ENCODE data around the gene SELENOO.
A peak's percentile ranks its signal among the peaks of the same experiment; 100 is the strongest.
"Not testable (repeated sequence)": the region's sequence is repeated elsewhere in the genome, so short reads cannot be mapped to it uniquely, and the experiment has no call there.

SELENOO gene, protein sequence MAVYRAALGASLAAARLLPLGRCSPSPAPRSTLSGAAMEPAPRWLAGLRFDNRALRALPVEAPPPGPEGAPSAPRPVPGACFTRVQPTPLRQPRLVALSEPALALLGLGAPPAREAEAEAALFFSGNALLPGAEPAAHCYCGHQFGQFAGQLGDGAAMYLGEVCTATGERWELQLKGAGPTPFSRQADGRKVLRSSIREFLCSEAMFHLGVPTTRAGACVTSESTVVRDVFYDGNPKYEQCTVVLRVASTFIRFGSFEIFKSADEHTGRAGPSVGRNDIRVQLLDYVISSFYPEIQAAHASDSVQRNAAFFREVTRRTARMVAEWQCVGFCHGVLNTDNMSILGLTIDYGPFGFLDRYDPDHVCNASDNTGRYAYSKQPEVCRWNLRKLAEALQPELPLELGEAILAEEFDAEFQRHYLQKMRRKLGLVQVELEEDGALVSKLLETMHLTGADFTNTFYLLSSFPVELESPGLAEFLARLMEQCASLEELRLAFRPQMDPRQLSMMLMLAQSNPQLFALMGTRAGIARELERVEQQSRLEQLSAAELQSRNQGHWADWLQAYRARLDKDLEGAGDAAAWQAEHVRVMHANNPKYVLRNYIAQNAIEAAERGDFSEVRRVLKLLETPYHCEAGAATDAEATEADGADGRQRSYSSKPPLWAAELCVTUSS

GRCh38 chr22:50200461-50201190 lies at the start of gene SELENOO:
TSS of gene SELENOO (plus strand) at chr22:50201011. CDS start at chr22:50201037, 26 bp downstream.
- peak; percentile 91 to 94 for DNase-seq

DNA sequence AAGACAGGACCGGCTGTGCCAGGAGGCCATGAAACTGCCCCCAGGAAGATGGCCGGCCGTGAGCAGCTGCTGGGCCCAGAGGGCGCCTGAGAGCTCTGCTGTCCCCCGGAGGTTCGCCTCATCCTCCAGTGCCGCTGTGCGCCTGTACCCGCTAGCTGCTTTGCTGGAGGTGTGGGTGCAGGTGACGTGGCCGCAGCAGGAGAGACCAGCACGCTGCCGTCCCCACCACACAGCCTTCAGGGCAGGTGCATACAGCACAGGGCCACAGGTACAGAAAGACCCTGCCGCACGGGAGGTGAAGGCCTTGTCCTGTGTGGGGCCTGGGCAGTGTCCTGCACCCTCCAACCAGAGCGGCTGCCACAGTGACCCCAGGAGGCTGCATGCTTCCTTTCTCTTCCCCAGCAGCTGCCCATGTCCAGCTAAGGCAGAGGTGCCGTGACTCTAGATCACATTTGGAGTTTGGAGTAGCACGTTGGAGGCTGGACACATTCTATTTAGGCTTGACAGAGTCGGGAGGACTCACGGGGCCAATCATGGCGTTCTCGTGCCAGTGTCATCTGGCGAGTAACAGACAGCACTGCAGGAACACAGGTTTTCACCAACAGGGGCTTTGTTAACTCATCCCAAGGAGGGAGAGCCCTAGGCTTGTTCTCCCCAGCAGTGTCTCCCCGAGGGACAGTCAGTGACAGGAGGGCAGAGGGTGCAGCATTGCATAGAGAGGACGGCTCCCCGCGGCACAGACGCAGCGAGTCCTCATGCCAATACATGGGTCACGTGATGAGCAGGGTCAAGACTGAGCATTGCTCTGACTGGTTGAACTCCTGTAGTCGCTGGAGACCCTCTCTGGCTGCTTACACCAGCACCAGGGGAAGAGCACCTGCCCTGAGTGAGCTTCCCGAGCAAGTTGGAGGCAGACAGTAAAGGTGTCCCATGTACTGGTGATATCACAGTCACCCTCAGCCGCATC lies 49.0 kb upstream of the SELENOO start:
- no peak for DNase-seq

DNA sequence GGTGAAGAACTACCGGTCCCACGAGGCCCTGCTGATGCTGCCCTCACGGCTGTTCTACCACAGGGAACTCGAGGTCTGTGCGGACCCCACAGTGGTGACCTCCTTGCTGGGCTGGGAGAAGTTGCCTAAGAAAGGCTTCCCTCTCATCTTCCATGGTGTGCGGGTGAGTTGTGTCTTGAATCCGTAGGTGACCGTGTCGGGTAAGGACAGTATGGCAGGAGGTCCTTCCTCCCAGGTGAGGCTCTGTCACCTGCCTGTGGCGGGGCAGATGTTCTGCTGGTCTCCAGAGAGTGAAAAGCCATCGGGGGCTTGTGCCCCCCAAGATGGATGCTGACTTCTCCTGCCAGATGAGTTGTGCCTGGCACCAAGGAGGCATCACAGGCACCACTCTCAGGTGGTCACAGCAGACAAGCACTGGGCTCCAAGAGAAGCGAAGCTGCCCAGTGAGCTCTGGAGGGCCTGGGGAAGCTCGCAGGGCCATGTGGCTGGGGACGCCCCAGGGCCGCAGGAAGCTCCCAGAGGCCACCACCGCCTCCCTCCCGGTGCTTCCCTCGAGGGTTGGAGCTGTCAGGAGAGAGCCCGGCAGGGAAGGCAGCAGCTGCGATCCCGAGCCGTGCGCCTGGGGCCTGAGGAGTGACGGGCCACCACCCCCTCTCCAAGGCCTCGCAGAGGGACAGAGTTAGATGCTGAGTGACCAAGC lies 47.6 kb upstream of the SELENOO start:
- no peak for DNase-seq

DNA sequence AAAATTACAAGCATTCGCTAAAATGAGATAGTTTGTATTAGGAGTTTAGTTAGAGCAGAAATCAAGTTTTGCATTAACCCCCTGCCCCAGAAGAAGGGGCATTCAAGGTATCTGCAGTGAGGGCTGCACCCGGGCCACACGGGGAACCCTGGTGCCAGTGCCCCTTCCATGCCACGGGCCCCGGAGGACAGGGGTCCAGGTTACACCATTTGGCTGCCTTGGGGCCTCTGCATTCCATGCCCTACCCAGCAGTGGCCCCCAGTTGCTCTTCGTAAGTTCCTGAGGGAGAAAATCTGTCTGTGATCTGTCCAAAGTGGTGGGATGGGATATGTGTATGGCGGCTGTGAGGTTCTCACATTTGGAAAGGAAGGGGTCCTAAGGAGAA lies 47.1 kb upstream of the SELENOO start:
- no peak for DNase-seq

- no peak for DNase-seq
Observed at GRCh38 chr22:50157709-50158375, 43.0 kb upstream of the SELENOO start.

DNA sequence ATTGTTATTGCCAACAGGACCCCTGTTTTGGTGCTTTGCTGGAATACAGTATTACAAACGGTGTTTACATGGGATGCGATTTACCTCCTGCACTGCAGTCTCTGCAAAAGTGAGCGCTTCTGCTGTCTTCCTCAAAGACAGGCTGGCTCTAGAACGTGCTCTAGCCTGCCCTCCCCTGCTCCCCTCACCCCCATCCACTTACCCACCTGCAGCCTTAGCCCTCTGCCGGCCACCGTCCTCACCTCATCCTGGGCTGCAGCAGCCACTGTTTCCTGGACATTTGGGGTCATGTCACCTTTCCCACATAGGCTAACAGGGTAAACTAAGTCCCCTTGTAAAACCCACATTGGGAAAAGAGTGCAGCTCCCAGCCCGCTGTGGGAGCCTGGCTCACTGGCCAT lies 39.9 kb upstream of the SELENOO start:
- DNase-seq: no peak

DNA sequence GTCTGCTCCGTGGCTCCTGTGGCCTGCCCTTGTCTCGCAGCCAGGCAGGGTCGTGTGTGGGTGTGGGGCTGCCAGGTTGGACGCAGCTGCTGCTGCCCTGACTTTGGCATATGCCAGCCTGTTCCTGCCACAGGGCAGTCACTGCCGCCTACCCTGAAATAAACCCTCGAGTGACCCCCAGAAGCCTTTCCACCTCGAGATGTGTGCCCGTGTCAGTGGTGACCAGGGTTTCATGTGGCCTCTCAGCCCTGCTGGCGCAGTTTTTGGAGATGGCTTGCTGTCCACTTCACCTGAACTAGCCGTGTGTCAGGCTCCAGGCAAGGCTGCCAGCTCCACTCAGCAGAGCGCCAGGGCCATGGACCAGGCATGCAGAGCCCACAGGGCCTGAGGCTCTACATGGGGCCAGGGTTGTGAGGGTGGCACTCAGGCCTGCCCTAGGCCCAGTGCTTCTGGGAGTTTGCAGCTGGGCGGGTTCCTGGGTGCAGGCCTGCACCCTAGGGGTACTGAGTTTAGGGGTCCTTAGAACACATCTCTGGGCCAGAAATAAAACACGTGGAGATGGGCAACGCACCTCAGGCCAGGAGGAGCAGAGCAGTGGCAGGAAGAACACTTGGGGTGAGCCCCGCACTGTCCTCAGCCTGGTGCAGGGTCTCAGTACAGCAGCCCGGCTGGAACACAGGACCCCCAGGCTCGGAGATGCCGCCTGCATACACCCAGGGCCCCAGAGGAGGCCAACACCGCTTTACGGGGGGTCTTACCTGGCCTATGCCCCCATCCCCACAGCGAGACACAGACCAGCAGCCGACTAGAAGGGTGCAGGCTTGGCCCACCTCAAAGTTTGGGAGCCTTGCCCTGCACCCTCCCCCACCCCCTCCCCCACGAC lies 39.1 kb upstream of the SELENOO start:
- no peak for DNase-seq

DNA sequence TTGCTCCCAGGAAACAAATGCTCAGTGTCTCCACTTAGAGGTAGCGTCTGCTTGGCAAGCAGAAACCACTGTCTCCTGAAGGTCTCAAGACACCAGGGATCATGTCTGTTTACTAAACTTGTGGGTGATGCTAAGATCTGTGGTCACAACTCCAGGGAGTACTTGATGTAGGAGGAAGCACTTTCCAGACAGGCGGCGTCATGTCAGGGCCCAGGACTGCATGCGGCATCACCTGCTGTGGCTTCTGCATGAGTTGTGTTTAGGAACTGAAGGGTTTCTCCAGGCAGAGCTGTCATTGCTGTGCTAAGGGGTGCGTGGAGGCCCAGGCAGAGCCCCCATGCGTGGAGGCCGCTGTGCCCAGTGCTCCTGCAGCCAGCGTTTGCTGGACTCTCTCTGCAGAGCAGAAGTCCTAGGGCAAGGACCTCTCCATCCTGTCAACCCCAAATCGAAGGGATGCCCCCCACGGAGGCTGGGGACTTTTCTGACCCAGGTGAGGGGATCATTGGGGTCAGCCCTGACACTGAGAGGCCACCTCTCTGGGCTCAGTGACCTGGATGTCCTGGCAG lies 38.3 kb upstream of the SELENOO start:
- DNase-seq: no peak

- DNase-seq: no peak
Observed at GRCh38 chr22:50165436-50166123, 35.2 kb upstream of the SELENOO start.

DNA sequence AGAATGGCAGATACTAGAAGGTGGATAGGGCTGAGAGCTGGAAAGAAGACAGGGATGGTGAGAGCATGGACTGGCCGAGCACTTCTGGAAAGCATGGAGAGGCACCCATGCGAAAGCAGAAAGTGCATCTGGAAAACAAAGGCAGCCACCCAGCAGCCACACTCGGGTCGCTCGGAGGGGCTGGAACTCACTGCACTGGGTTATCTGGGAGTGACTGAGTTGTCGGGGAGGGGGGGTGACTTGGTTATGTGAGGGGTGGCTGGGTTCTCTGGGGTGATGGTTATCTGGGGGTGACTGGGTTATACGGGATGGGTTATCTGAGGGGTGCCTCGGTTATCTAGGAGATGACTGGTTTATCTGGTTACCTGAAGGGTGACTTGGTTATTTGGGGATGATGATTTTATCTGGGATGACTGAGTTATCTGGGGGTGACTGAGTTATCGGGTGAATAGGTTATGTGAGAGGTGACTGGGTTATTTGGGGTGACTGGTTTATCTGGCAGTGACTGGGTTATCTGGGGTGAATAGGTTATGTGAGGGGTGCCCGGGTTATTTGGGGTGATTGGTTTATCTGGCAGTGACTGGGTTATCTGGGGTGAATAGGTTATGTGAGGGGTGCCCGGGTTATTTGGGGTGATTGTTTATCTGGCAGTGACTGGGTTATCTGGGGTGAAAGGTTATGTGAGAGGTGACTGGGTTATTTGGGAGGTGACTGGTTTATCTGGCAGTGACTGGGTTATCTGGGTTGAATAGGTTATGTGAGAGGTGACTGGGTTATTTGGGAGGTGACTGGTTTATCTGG lies 32.9 kb upstream of the SELENOO start:
- no peak for DNase-seq

- not testable (repeated sequence) for DNase-seq
Observed at GRCh38 chr22:50168490-50169180, 32.2 kb upstream of the SELENOO start.

DNA sequence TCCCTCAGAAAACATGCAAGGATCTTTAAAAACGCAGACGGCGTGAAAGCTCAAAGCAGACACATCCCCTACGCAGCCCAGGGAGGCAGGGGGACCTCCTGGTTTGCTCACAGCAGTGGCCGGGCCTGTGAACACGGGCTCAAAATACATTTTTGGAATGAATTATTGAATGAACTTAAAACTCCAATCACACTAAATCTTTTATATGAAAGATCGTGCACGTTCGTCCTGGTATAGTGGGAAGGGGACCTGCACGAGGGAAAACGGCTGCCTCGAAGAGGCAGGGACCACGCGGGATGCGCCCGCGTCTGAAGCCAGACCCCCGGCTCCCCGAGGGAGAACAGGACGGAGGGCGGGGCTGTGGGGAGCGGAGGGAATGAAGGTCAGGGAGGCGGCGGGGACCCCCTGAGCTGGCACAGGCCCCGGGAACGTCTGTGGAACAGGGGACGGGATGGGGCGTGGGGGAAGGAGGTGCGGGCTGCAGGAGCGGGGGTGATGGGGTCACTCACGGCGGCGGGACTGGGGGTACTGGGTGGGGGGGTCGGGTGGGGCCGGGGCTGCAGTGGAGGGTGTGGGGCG lies 31.5 kb upstream of the SELENOO start:
- no peak for DNase-seq

GRCh38 chr22:50169774-50170341 lies 31.0 kb upstream of the SELENOO start:
- DNase-seq: peak in 1 of 2 donors; percentile 44

DNA sequence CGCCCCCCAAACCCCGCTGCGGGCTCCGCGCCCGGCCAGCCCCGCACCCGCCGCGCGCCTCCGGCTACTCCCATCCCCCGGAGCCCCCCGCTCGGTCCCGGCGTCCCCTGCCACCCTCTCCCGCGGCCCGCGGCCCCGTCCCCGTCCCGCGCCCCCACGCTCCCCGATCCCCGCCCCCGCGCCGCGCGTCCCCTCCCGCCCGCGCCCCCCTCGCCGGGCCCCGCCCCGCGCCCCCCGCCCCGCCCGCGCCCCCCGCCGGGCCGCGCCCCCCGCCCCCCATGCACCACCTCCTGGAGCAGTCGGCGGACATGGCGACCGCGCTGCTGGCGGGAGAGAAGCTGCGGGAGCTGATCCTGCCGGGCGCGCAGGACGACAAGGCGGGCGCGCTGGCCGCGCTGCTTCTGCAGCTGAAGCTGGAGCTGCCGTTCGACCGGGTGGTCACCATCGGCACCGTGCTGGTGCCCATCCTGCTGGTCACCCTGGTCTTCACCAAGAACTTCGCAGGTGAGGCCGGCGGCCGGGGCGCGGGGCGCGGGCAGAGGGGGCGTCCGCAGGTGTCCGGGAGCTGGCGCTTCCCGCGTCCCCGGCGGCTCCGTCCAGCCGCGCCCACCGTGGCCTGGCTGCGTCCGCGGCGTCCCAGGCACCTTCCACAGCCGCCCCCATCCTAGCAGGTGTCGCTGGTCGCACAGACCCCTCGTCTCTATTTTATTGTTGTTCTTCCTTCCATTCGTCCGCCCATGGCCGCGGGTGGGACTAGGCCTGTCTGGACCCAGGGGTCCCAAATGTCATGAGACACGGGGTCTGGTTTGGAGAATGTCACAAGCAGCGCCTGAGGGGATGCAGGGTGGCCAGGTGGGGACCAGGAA lies 30.1 kb upstream of the SELENOO start, which contains the start of gene PANX2:
TSS of gene PANX2 (plus strand) at position 279 of the 866 bp plus-strand sequence. CDS start at position 279, 0 bp downstream.
- DNase-seq: no peak

- no peak for DNase-seq
Observed at GRCh38 chr22:50171319-50171964, 29.4 kb upstream of the SELENOO start.

Measured in CD4-positive, alpha-beta T cell treated with Interleukin-4 for 1 hour (primary cell).